ENCODE measurements around the gene TBRG1.

Gene TBRG1

GRCh38 chr11:124608147-124608546 is 14.5 kb upstream of the TBRG1 start:
- TF ChIP-seq MAX (IDR thresholded peaks at IDR 0.05; ENCODE audit: low read depth, low read length): no peak
- TF ChIP-seq CTCF (IDR thresholded peaks at IDR 0.05; ENCODE audit: low read depth, low read length): no peak
- no peak for TF ChIP-seq POLR2A (IDR thresholded peaks at IDR 0.05; ENCODE audit: extremely low read depth, insufficient read length)
- no peak for TF ChIP-seq MYC (IDR thresholded peaks at IDR 0.05; ENCODE audit: low read depth, low read length)
- no peak overlapping the region for H3K4me3 ChIP-seq (ENCODE audit: low read depth, low read length)
- DNase-seq (ENCODE audit: low read depth): no peak

- TF ChIP-seq CTCF (IDR thresholded peaks at IDR 0.05; ENCODE audit: low read depth, low read length) (no peak), MAX (IDR thresholded peaks at IDR 0.05; ENCODE audit: low read depth, low read length) (no peak), MYC (IDR thresholded peaks at IDR 0.05; ENCODE audit: low read depth, low read length) (no peak), POLR2A (IDR thresholded peaks at IDR 0.05; ENCODE audit: extremely low read depth, insufficient read length) (no peak)
- no peak for DNase-seq (ENCODE audit: low read depth)
- no peak overlapping the region for H3K4me3 ChIP-seq (ENCODE audit: low read depth, low read length)
Observed at GRCh38 chr11:124610295-124610694, 12.4 kb upstream of the TBRG1 start.

- TF ChIP-seq POLR2A (IDR thresholded peaks at IDR 0.05; ENCODE audit: extremely low read depth, insufficient read length): no peak
- TF ChIP-seq CTCF (IDR thresholded peaks at IDR 0.05; ENCODE audit: low read depth, low read length): no peak
- TF ChIP-seq MYC (IDR thresholded peaks at IDR 0.05; ENCODE audit: low read depth, low read length): no peak
- TF ChIP-seq MAX (IDR thresholded peaks at IDR 0.05; ENCODE audit: low read depth, low read length): no peak
- no peak within 1 kb of the TSS for H3K4me3 ChIP-seq (ENCODE audit: low read depth, low read length)
- DNase-seq (ENCODE audit: low read depth): no peak
Observed at GRCh38 chr11:124611064-124611463, 11.6 kb upstream of the TBRG1 start, which contains the start of gene PANX3. Gene PANX3 (plus strand): TSS chr11:124611428. CDS start chr11:124611557, 129 bp downstream.

GRCh38 chr11:124612045-124612444 is 10.6 kb upstream of the TBRG1 start:
- no peak for DNase-seq (ENCODE audit: low read depth)
- no peak overlapping the region for H3K4me3 ChIP-seq (ENCODE audit: low read depth, low read length)
- TF ChIP-seq MYC (IDR thresholded peaks at IDR 0.05; ENCODE audit: low read depth, low read length): no peak
- no peak for TF ChIP-seq POLR2A (IDR thresholded peaks at IDR 0.05; ENCODE audit: extremely low read depth, insufficient read length)
- no peak for TF ChIP-seq CTCF (IDR thresholded peaks at IDR 0.05; ENCODE audit: low read depth, low read length)
- TF ChIP-seq MAX (IDR thresholded peaks at IDR 0.05; ENCODE audit: low read depth, low read length): no peak

- H3K4me3 ChIP-seq (ENCODE audit: low read depth, low read length): no peak overlapping the region
- TF ChIP-seq POLR2A (IDR thresholded peaks at IDR 0.05; ENCODE audit: extremely low read depth, insufficient read length) (no peak), CTCF (IDR thresholded peaks at IDR 0.05; ENCODE audit: low read depth, low read length) (no peak), MYC (IDR thresholded peaks at IDR 0.05; ENCODE audit: low read depth, low read length) (no peak), MAX (IDR thresholded peaks at IDR 0.05; ENCODE audit: low read depth, low read length) (no peak)
- DNase-seq (ENCODE audit: low read depth): no peak
Observed at GRCh38 chr11:124612567-124613246, 10.0 kb upstream of the TBRG1 start.

Data from NB4 (cell line).